ENCODE measurements around the gene NVL.
"Not testable (repeated sequence)": the region's sequence is repeated elsewhere in the genome, so short reads cannot be mapped to it uniquely, and the experiment has no call there.

NVL gene

GRCh38 chr1:224213438-224214119 is 116.4 kb downstream of the NVL start:
- Histone ChIP-seq H3K27me3 (replicated peaks; ENCODE audit: insufficient read depth, low read length) (no peaks in the 10 kb centered on the region), H3K36me3 (replicated peaks; ENCODE audit: insufficient read depth, low read length) (no peaks in the 10 kb centered on the region), H3K79me2 (ENCODE audit: low read length) (no peaks in the 10 kb centered on the region), H3K4me3 (ENCODE audit: low read length) (no peak overlapping the region), H3F3A (ENCODE audit: insufficient read depth, low read length) (no peaks in the 10 kb centered on the region), H3K9me2 (replicated peaks; ENCODE audit: insufficient read depth, low read length) (no peaks in the 10 kb centered on the region), H3K4me1 (ENCODE audit: low read length) (no peaks in the 10 kb centered on the region), H2AFZ (ENCODE audit: low read length) (no peak overlapping the region), H4K20me1 (ENCODE audit: insufficient read depth, low read length) (no peaks in the 10 kb centered on the region), H3K9ac (ENCODE audit: low read length) (no peak overlapping the region), H3K4me2 (ENCODE audit: low read depth, low read length) (no peak overlapping the region), H3K9me3 (replicated peaks; ENCODE audit: insufficient read depth, low read length) (no peaks in the 10 kb centered on the region), H3K27ac (ENCODE audit: low read length) (no peak overlapping the region)
- no peak for DNase-seq
- TF ChIP-seq EZH2phosphoT487 (IDR thresholded peaks at IDR 0.05; ENCODE audit: low read length) (no peak), EZH2 (optimal IDR thresholded peaks at IDR 0.05; ENCODE audit: low read depth, low read length) (no peak), CTCF (IDR thresholded peaks at IDR 0.05; ENCODE audit: low read length) (no peak)

- TF ChIP-seq CTCF (IDR thresholded peaks at IDR 0.05; ENCODE audit: low read length), result no peak
- TF ChIP-seq EZH2 (optimal IDR thresholded peaks at IDR 0.05; ENCODE audit: low read depth, low read length), result no peak
- TF ChIP-seq EZH2phosphoT487 (IDR thresholded peaks at IDR 0.05; ENCODE audit: low read length), result no peak
- H3K79me2 ChIP-seq (ENCODE audit: low read length), result no peaks in the 10 kb centered on the region
- no peaks in the 10 kb centered on the region for H3K27me3 ChIP-seq (replicated peaks; ENCODE audit: insufficient read depth, low read length)
- no peaks in the 10 kb centered on the region for H4K20me1 ChIP-seq (ENCODE audit: insufficient read depth, low read length)
- H3F3A ChIP-seq (ENCODE audit: insufficient read depth, low read length), result no peaks in the 10 kb centered on the region
- no peak overlapping the region for H3K4me3 ChIP-seq (ENCODE audit: low read length)
- peak overlapping the region; percentile 18; the same call in 1 of the 2 replicates for H2AFZ ChIP-seq (ENCODE audit: low read length)
- no peak overlapping the region for H3K9ac ChIP-seq (ENCODE audit: low read length)
- DNase-seq, result no peak
- no peaks in the 10 kb centered on the region for H3K9me3 ChIP-seq (replicated peaks; ENCODE audit: insufficient read depth, low read length)
- no peaks in the 10 kb centered on the region for H3K9me2 ChIP-seq (replicated peaks; ENCODE audit: insufficient read depth, low read length)
- no peaks in the 10 kb centered on the region for H3K36me3 ChIP-seq (replicated peaks; ENCODE audit: insufficient read depth, low read length)
- no peak overlapping the region for H3K4me2 ChIP-seq (ENCODE audit: low read depth, low read length)
- no peak overlapping the region for H3K27ac ChIP-seq (ENCODE audit: low read length)
- H3K4me1 ChIP-seq (ENCODE audit: low read length), result no peaks in the 10 kb centered on the region
These were observed 117.3 kb downstream of the NVL start for GRCh38 chr1:224212618-224213061.

GRCh38 chr1:224211206-224211962 is 118.6 kb downstream of the NVL start:
- H3K4me2 ChIP-seq (ENCODE audit: low read depth, low read length), result no peak overlapping the region

GRCh38 chr1:224205931-224206538 is 123.9 kb downstream of the NVL start:
- H2AFZ ChIP-seq (ENCODE audit: low read length); H3K4me2 ChIP-seq (ENCODE audit: low read depth, low read length): not testable (repeated sequence)

More at GRCh38 chr1:224211206-224211962, 118.6 kb downstream of the NVL start:
- Histone ChIP-seq H3K4me1 (ENCODE audit: low read length) (no peaks in the 10 kb centered on the region), H3K9me2 (replicated peaks; ENCODE audit: insufficient read depth, low read length) (no peaks in the 10 kb centered on the region), H3K9me3 (replicated peaks; ENCODE audit: insufficient read depth, low read length) (no peaks in the 10 kb centered on the region), H3K4me3 (ENCODE audit: low read length) (no peak overlapping the region), H3F3A (ENCODE audit: insufficient read depth, low read length) (no peaks in the 10 kb centered on the region), H3K36me3 (replicated peaks; ENCODE audit: insufficient read depth, low read length) (no peaks in the 10 kb centered on the region), H3K27me3 (replicated peaks; ENCODE audit: insufficient read depth, low read length) (no peaks in the 10 kb centered on the region), H3K27ac (ENCODE audit: low read length) (no peak overlapping the region), H2AFZ (ENCODE audit: low read length) (no peak overlapping the region), H4K20me1 (ENCODE audit: insufficient read depth, low read length) (no peaks in the 10 kb centered on the region), H3K79me2 (ENCODE audit: low read length) (no peaks in the 10 kb centered on the region), H3K9ac (ENCODE audit: low read length) (no peak overlapping the region)
- no peak for DNase-seq
- TF ChIP-seq EZH2 (optimal IDR thresholded peaks at IDR 0.05; ENCODE audit: low read depth, low read length) (no peak), CTCF (IDR thresholded peaks at IDR 0.05; ENCODE audit: low read length) (no peak), EZH2phosphoT487 (IDR thresholded peaks at IDR 0.05; ENCODE audit: low read length) (no peak)

More at GRCh38 chr1:224205931-224206538, 123.9 kb downstream of the NVL start:
- not testable (repeated sequence) for H3K27ac ChIP-seq (ENCODE audit: low read length); H3K9me3 ChIP-seq (replicated peaks; ENCODE audit: insufficient read depth, low read length); H4K20me1 ChIP-seq (ENCODE audit: insufficient read depth, low read length); H3F3A ChIP-seq (ENCODE audit: insufficient read depth, low read length); H3K4me1 ChIP-seq (ENCODE audit: low read length); H3K27me3 ChIP-seq (replicated peaks; ENCODE audit: insufficient read depth, low read length); DNase-seq; H3K9ac ChIP-seq (ENCODE audit: low read length); H3K9me2 ChIP-seq (replicated peaks; ENCODE audit: insufficient read depth, low read length); H3K4me3 ChIP-seq (ENCODE audit: low read length); H3K79me2 ChIP-seq (ENCODE audit: low read length); H3K36me3 ChIP-seq (replicated peaks; ENCODE audit: insufficient read depth, low read length)
